Right cardiac atrium (tissue), 5 donors: Measurements from ENCODE around the gene RD3L. TPM values are rescaled to one million over a fixed set of nuclear protein-coding genes. Genes with fewer than 3 reads are reported as not detected.

Source experiments
- ATAC-seq, 2 donors: fragments of 200-7000 bp; cut with Tn5 transposase; one replicate each; pipeline versions ENCODE4 v1.8.0 to v1.9.1; 2020; ENCODE audit warnings: moderate library complexity in 2 of 2, mild to moderate bottlenecking in 1 of 2
- DNase-seq, 3 donors: peaks; one replicate each; pipeline ENCODE4 v3.0.0-alpha.2; 2020
- H3K27ac ChIP-seq: one replicate; pipeline ENCODE4 v1.5.1; 2013; ENCODE audit warnings: mild to moderate bottlenecking, low read length, control low read depth, moderate library complexity
- H3K27me3 ChIP-seq: one replicate; pipeline ENCODE4 v1.6.1; 2013; ENCODE audit not compliant: control insufficient read depth, insufficient read depth
- H3K4me1 ChIP-seq: one replicate; pipeline ENCODE4 v1.6.1; 2013; ENCODE audit warnings: low read length; ENCODE audit not compliant: control insufficient read depth, insufficient read depth
- H3K4me3 ChIP-seq: one replicate; pipeline ENCODE4 v1.5.1; 2013; ENCODE audit warnings: low read length, control low read depth
- H3K9me3 ChIP-seq: one replicate; pipeline ENCODE4 v1.6.1; 2013; ENCODE audit warnings: low read length; ENCODE audit not compliant: control insufficient read depth
- WGBS: extraction: QIAGEN DNeasy Blood & Tissue Kit; methylation state at CpG from one replicate; pipeline ENCODE4 v1.1.7; 2013; 5-methylcytosine and 5-hydroxymethylcytosine counted together
- intact Hi-C, 4 donors: fragments of 100-400 bp; cut with DNase I; formaldehyde crosslinking; loops; one replicate each; pipeline versions ENCODE4 v1.11.0 to v1.14.0; 2022 to 2023
- polyA plus RNA-seq: library from polyadenylated mRNA; stranded (reverse); fragments of 200-250 nt; gene quantifications from one replicate; pipeline ENCODE4 v1.2.3, GENCODE V29; 2013
- total RNA-seq, 4 donors: library from RNA; stranded (reverse); fragmentation: NEBNext Ultra II Directional; extraction: Animal tissue kit (Norgen Biotek cat#: 25700); gene quantifications; one replicate each; pipeline ENCODE4 v1.2.1, GENCODE V29; 2021
- donor health status: healthy with polysubstance abuse.
- donor health status: DM: no; HTN: yes; CAD: no.
- donor health status: DM: no; HTN: no; CAD: no.
- donor health status: DM: no; HTN: yes; CAD: no; lungs with severe emphysema.
- donor health status: DM: yes; HTN: yes; CAD: no.

Gene RD3L
- total and polyA plus RNA-seq, 5 donors, result 11.2 to 39.6 (median 28.9) TPM

- no peak for DNase-seq
- Histone ChIP-seq H3K27me3 (no peaks in the 10 kb centered on the region), H3K4me3 (no peak overlapping the region), H3K27ac (peak overlapping the region; percentile 5), H3K9me3 (no peaks in the 10 kb centered on the region), H3K4me1 (no peaks in the 10 kb centered on the region)
- WGBS, result 75% methylated on average over 26 of the region's 26 CpGs
- ATAC-seq, result peak in 1 of 2 donors; percentile 9
- intact Hi-C loops, result loop anchor here in 3 of 4 donors (2.0 to 10.0 kb wide), 3 partner anchors 95 to 105 kb away; no protein-coding TSS in a partner anchor
These were observed 32.6 kb downstream of the RD3L start for GRCh38 chr14:103909531-103910261.

GRCh38 chr14:103908580-103908979, 33.7 kb downstream of the RD3L start:
- H3K9me3 ChIP-seq, result no peaks in the 10 kb centered on the region
- 95% methylated on average over 4 of the region's 4 CpGs for whole genome bisulfite sequencing
- intact Hi-C loops, result loop anchor here in 1 of 4 donors (10.0 kb wide), 1 partner anchor 94 kb away; no protein-coding TSS in a partner anchor

GRCh38 chr14:103905842-103906456, 36.4 kb downstream of the RD3L start:
- H3K4me3 ChIP-seq, result no peak overlapping the region
- H3K27ac ChIP-seq, result no peak overlapping the region
- intact Hi-C loops, result loop anchor here in 1 of 4 donors (10.0 kb wide), 1 partner anchor 91 kb away; no protein-coding TSS in a partner anchor
- WGBS, result 45% methylated on average over 22 of the region's 22 CpGs
- ATAC-seq, result no peak
- no peaks in the 10 kb centered on the region for H3K9me3 ChIP-seq
- no peaks in the 10 kb centered on the region for H3K4me1 ChIP-seq
- H3K27me3 ChIP-seq, result no peaks in the 10 kb centered on the region
- no peak for DNase-seq

More at GRCh38 chr14:103908580-103908979, 33.7 kb downstream of the RD3L start:
- no peaks in the 10 kb centered on the region for H3K4me1 ChIP-seq
- DNase-seq (no peak), ATAC-seq (no peak)
- no peaks in the 10 kb centered on the region for H3K27me3 ChIP-seq
- no peak overlapping the region for H3K27ac ChIP-seq
- no peak overlapping the region for H3K4me3 ChIP-seq

- intact Hi-C loops, result loop anchor here in 2 of 4 donors (5.0 to 10.0 kb wide), 2 partner anchors 90 to 97 kb away; no protein-coding TSS in a partner anchor
- no peak for DNase-seq
- Histone ChIP-seq H3K9me3 (no peaks in the 10 kb centered on the region), H3K27ac (no peak overlapping the region), H3K27me3 (no peaks in the 10 kb centered on the region), H3K4me1 (no peaks in the 10 kb centered on the region), H3K4me3 (no peak overlapping the region)
- ATAC-seq, result no peak
- 95% methylated on average over 2 of the region's 2 CpGs for WGBS
These were observed 37.7 kb downstream of the RD3L start for GRCh38 chr14:103904493-103905107.

GRCh38 chr14:103899833-103900232, 42.5 kb downstream of the RD3L start:
- ATAC-seq (peak in 1 of 2 donors; percentile 23), DNase-seq (no peak)
- intact Hi-C loops, result loop anchor here in 2 of 4 donors (5.0 to 10.0 kb wide), 2 partner anchors 85 to 93 kb away; no protein-coding TSS in a partner anchor
- 93% methylated on average over 14 of the region's 14 CpGs for WGBS
- no peaks in the 10 kb centered on the region for H3K9me3 ChIP-seq
- no peak overlapping the region for H3K4me3 ChIP-seq
- H3K27ac ChIP-seq, result no peak overlapping the region
- no peaks in the 10 kb centered on the region for H3K27me3 ChIP-seq
- no peaks in the 10 kb centered on the region for H3K4me1 ChIP-seq

- no peak for DNase-seq
- no peak for ATAC-seq
- no peaks in the 10 kb centered on the region for H3K4me1 ChIP-seq
- H3K27ac ChIP-seq, result no peak overlapping the region
- intact Hi-C loops, result no loop called here
- no peaks in the 10 kb centered on the region for H3K27me3 ChIP-seq
- no peak overlapping the region for H3K4me3 ChIP-seq
- 76% methylated on average over 13 of the region's 13 CpGs for WGBS
- H3K9me3 ChIP-seq, result no peaks in the 10 kb centered on the region
These were observed 43.0 kb downstream of the RD3L start for GRCh38 chr14:103899316-103899715.

GRCh38 chr14:103898711-103899110, 43.6 kb downstream of the RD3L start:
- ATAC-seq, result no peak
- WGBS, result 86% methylated on average over 9 of the region's 9 CpGs
- no peaks in the 10 kb centered on the region for H3K27me3 ChIP-seq
- DNase-seq, result no peak
- no peaks in the 10 kb centered on the region for H3K4me1 ChIP-seq
- intact Hi-C loops, result no loop called here
- no peak overlapping the region for H3K27ac ChIP-seq
- no peak overlapping the region for H3K4me3 ChIP-seq
- H3K9me3 ChIP-seq, result no peaks in the 10 kb centered on the region

GRCh38 chr14:103898204-103898603, 44.1 kb downstream of the RD3L start:
- no peaks in the 10 kb centered on the region for H3K27me3 ChIP-seq
- ATAC-seq (no peak), DNase-seq (no peak)
- intact Hi-C loops, result no loop called here
- no peaks in the 10 kb centered on the region for H3K4me1 ChIP-seq
- no peak overlapping the region for H3K4me3 ChIP-seq
- WGBS, result 96% methylated on average over 4 of the region's 4 CpGs
- H3K9me3 ChIP-seq, result no peaks in the 10 kb centered on the region
- H3K27ac ChIP-seq, result no peak overlapping the region

GRCh38 chr14:103897075-103897947, 45.0 kb downstream of the RD3L start:
- no peaks in the 10 kb centered on the region for H3K9me3 ChIP-seq
- WGBS, result 79% methylated on average over 27 of the region's 27 CpGs
- ATAC-seq, result peak in 1 of 2 donors; percentile 52
- no peak overlapping the region for H3K27ac ChIP-seq
- DNase-seq, result no peak
- intact Hi-C loops, result no loop called here
- no peaks in the 10 kb centered on the region for H3K27me3 ChIP-seq
- H3K4me3 ChIP-seq, result no peak overlapping the region
- no peaks in the 10 kb centered on the region for H3K4me1 ChIP-seq

- ATAC-seq, result no peak
- Histone ChIP-seq H3K9me3 (no peaks in the 10 kb centered on the region), H3K4me3 (no peak overlapping the region), H3K4me1 (no peaks in the 10 kb centered on the region), H3K27me3 (no peaks in the 10 kb centered on the region), H3K27ac (no peak overlapping the region)
- no peak for DNase-seq
- intact Hi-C loops, result no loop called here
- 72% methylated on average over 6 of the region's 6 CpGs for WGBS
These were observed 45.8 kb downstream of the RD3L start for GRCh38 chr14:103896578-103896977.
